ENCODE data around the gene ERC2. TPM values are rescaled to one million over a fixed set of nuclear protein-coding genes. Genes with fewer than 3 reads are reported as not detected.

ERC2 gene
- total RNA-seq, 1 experiment from 2014 or later = 0.90 TPM

DNA sequence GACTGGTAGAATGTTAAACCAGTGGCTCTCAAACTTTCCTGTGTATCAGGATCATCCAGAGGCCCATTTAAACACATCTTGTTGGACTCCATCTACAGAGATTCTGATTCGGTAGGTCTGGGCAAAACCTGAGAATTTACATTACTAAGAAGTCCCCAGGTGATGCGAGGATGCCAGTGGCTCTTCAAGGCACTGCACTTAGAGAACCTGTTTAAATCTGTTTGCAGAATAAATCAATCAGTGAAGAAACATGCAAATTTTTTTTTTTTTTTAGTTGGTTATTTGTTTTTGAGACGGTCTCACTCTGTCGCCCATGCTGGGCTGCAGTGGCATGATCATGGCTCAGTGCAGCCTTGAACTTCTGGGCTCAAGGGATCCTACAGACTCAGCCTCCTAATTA is 863.4 kb downstream of the ERC2 start:
- Histone ChIP-seq H3K27me3 (replicated peaks; ENCODE audit: insufficient read depth, low read depth, low read length, poor library complexity) (no peaks in the 10 kb centered on the region), H3K9me3 (ENCODE audit: low read depth, low read length, poor library complexity, severe bottlenecking) (no peaks in the 10 kb centered on the region), H3K4me1 (ENCODE audit: insufficient read depth, low read length, poor library complexity, severe bottlenecking) (peaks cover 9% of the 10 kb centered on the region), H3K36me3 (ENCODE audit: insufficient read depth, low read length, poor library complexity, severe bottlenecking) (no peaks in the 10 kb centered on the region), H3K4me3 (ENCODE audit: low read depth, low read length, poor library complexity, severe bottlenecking) (no peak overlapping the region), H3K27ac (ENCODE audit: low read depth, low read length, poor library complexity, severe bottlenecking) (no peak overlapping the region)
- BruUV-seq (replicated peaks) = no TSS peak
- DNase-seq (ENCODE audit: low spot score) = no peak
- intact Hi-C loops (cut with micrococcal nuclease; ENCODE audit: unreplicated experiment) = no loop called here
- TF ChIP-seq EZH2 (IDR thresholded peaks at IDR 0.05; ENCODE audit: borderline replicate concordance, low read depth, low read length, poor library complexity, severe bottlenecking) = no peak
- TF ChIP-seq, protein P1, sequence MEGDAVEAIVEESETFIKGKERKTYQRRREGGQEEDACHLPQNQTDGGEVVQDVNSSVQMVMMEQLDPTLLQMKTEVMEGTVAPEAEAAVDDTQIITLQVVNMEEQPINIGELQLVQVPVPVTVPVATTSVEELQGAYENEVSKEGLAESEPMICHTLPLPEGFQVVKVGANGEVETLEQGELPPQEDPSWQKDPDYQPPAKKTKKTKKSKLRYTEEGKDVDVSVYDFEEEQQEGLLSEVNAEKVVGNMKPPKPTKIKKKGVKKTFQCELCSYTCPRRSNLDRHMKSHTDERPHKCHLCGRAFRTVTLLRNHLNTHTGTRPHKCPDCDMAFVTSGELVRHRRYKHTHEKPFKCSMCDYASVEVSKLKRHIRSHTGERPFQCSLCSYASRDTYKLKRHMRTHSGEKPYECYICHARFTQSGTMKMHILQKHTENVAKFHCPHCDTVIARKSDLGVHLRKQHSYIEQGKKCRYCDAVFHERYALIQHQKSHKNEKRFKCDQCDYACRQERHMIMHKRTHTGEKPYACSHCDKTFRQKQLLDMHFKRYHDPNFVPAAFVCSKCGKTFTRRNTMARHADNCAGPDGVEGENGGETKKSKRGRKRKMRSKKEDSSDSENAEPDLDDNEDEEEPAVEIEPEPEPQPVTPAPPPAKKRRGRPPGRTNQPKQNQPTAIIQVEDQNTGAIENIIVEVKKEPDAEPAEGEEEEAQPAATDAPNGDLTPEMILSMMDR (conservative IDR thresholded peaks at IDR 0.05; ENCODE audit: low read depth, low read length) = no peak
- CTCF ChIA-PET = no interaction called here
- POLR2A ChIA-PET (ENCODE audit: low non-redundant PET) = no interaction called here

DNA sequence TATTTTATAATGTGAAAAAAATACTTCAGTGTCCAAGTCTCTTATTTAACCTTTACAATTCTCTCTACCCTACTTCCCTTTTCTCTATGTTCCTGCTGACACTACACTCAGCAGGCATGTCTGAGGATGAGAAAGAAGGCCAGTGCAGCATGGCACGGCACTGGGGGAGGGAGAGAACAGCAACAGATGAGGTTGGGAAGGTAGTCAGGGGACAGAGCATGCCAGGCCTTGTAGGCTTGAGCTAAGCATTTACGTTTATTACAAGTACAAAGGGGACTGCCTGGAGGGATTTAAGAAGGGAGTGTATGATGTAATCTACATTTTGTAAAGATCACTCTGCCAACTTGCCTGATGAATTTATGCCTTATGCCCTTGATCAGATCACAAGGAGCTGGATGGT is 863.9 kb downstream of the ERC2 start:
- no peaks in the 10 kb centered on the region for H3K9me3 ChIP-seq (ENCODE audit: low read depth, low read length, poor library complexity, severe bottlenecking)
- DNase-seq (ENCODE audit: low spot score) = no peak
- peaks cover 9% of the 10 kb centered on the region for H3K4me1 ChIP-seq (ENCODE audit: insufficient read depth, low read length, poor library complexity, severe bottlenecking)
- no peaks in the 10 kb centered on the region for H3K36me3 ChIP-seq (ENCODE audit: insufficient read depth, low read length, poor library complexity, severe bottlenecking)
- H3K27me3 ChIP-seq (replicated peaks; ENCODE audit: insufficient read depth, low read depth, low read length, poor library complexity) = no peaks in the 10 kb centered on the region
- H3K4me3 ChIP-seq (ENCODE audit: low read depth, low read length, poor library complexity, severe bottlenecking) = no peak overlapping the region
- ChIA-PET CTCF (no interaction called here), POLR2A (ENCODE audit: low non-redundant PET) (no interaction called here)
- intact Hi-C loops (cut with micrococcal nuclease; ENCODE audit: unreplicated experiment) = no loop called here
- TF ChIP-seq, protein P1 (conservative IDR thresholded peaks at IDR 0.05; ENCODE audit: low read depth, low read length) = no peak
- no peak for TF ChIP-seq EZH2 (IDR thresholded peaks at IDR 0.05; ENCODE audit: borderline replicate concordance, low read depth, low read length, poor library complexity, severe bottlenecking)
- H3K27ac ChIP-seq (ENCODE audit: low read depth, low read length, poor library complexity, severe bottlenecking) = no peak overlapping the region
- no TSS peak for BruUV-seq (replicated peaks)

- H3K9me3 ChIP-seq (ENCODE audit: low read depth, low read length, poor library complexity, severe bottlenecking) = no peaks in the 10 kb centered on the region
- intact Hi-C loops (cut with micrococcal nuclease; ENCODE audit: unreplicated experiment) = no loop called here
- POLR2A ChIA-PET (ENCODE audit: low non-redundant PET) = no interaction called here
- CTCF ChIA-PET = no interaction called here
- DNase-seq (ENCODE audit: low spot score) = no peak
- BruUV-seq (replicated peaks) = no TSS peak
- H3K4me1 ChIP-seq (ENCODE audit: insufficient read depth, low read length, poor library complexity, severe bottlenecking) = peaks cover 9% of the 10 kb centered on the region
- TF ChIP-seq EZH2 (IDR thresholded peaks at IDR 0.05; ENCODE audit: borderline replicate concordance, low read depth, low read length, poor library complexity, severe bottlenecking) = no peak
- TF ChIP-seq, protein P1 (conservative IDR thresholded peaks at IDR 0.05; ENCODE audit: low read depth, low read length) = no peak
- no peaks in the 10 kb centered on the region for H3K36me3 ChIP-seq (ENCODE audit: insufficient read depth, low read length, poor library complexity, severe bottlenecking)
- no peaks in the 10 kb centered on the region for H3K27me3 ChIP-seq (replicated peaks; ENCODE audit: insufficient read depth, low read depth, low read length, poor library complexity)
- H3K27ac ChIP-seq (ENCODE audit: low read depth, low read length, poor library complexity, severe bottlenecking) = no peak overlapping the region
- H3K4me3 ChIP-seq (ENCODE audit: low read depth, low read length, poor library complexity, severe bottlenecking) = no peak overlapping the region
These were observed 866.7 kb downstream of the ERC2 start for GRCh38 chr3:55601366-55602080.

Data from A673 (cell line).